ENCODE data around the gene RDM1. TPM values are rescaled to one million over a fixed set of nuclear protein-coding genes. Genes with fewer than 3 reads are reported as not detected.
"Not testable (repeated sequence)": the region's sequence is repeated elsewhere in the genome, so short reads cannot be mapped to it uniquely, and the experiment has no call there.

Gene RDM1
- polyA plus RNA-seq, 3 donors: not detected

GRCh38 chr17:35938492-35938891 lies 7.9 kb upstream of the RDM1 start:
- WGBS, 3 donors: 91 to 95% (median 91%) methylated on average over 3 of the region's 3 CpGs
- H3K27ac ChIP-seq (ENCODE audit: low read depth, low read length): not testable (repeated sequence)

- no peak overlapping the region for H3K27ac ChIP-seq (ENCODE audit: low read depth, low read length)
- 89 to 95% (median 92%) methylated on average over 5 of the region's 5 CpGs for WGBS, 3 donors
These were observed 5.5 kb upstream of the RDM1 start for GRCh38 chr17:35936063-35936462.

GRCh38 chr17:35934760-35935159 lies 4.2 kb upstream of the RDM1 start:
- WGBS, 3 donors: 75 to 88% (median 75%) methylated on average over 10 of the region's 10 CpGs
- H3K27ac ChIP-seq (ENCODE audit: low read depth, low read length): no peak overlapping the region

- H3K27ac ChIP-seq (ENCODE audit: low read depth, low read length): no peak overlapping the region
These were observed 2.0 kb upstream of the RDM1 start for GRCh38 chr17:35932586-35932985.

GRCh38 chr17:35931794-35932425 lies 1.3 kb upstream of the RDM1 start:
- 62 to 73% (median 66%) methylated on average over 6 of the region's 6 CpGs for WGBS, 3 donors
- no peak overlapping the region for H3K27ac ChIP-seq (ENCODE audit: low read depth, low read length)

- no peak overlapping the region for H3K27ac ChIP-seq (ENCODE audit: low read depth, low read length)
These were observed 2.9 kb downstream of the RDM1 start for GRCh38 chr17:35927714-35928113.

GRCh38 chr17:35923609-35924114 lies 6.9 kb downstream of the RDM1 start:
- WGBS, 3 donors: 94 to 100% (median 97%) methylated on average over 6 of the region's 6 CpGs
- H3K27ac ChIP-seq (ENCODE audit: low read depth, low read length): no peak overlapping the region

GRCh38 chr17:35920229-35920628 lies 10.3 kb downstream of the RDM1 start:
- WGBS, 3 donors: 94 to 98% (median 96%) methylated on average over 1 of the region's 1 CpG
- no peak overlapping the region for H3K27ac ChIP-seq (ENCODE audit: low read depth, low read length)

GRCh38 chr17:35918665-35919064 lies 11.9 kb downstream of the RDM1 start:
- 40 to 80% (median 48%) methylated on average over 3 of the region's 3 CpGs for WGBS, 3 donors

GRCh38 chr17:35917519-35918213 lies 12.9 kb downstream of the RDM1 start:
- 94 to 97% (median 95%) methylated on average over 29 of the region's 29 CpGs for WGBS, 3 donors

More at GRCh38 chr17:35918665-35919064, 11.9 kb downstream of the RDM1 start:
- no peak overlapping the region for H3K27ac ChIP-seq (ENCODE audit: low read depth, low read length)

GRCh38 chr17:35915153-35915964 lies 15.2 kb downstream of the RDM1 start:
- WGBS, 3 donors: 74 to 89% (median 83%) methylated on average over 3 of the region's 3 CpGs
- H3K27ac ChIP-seq (ENCODE audit: low read depth, low read length): no peak overlapping the region

More at GRCh38 chr17:35917519-35918213, 12.9 kb downstream of the RDM1 start:
- no peak overlapping the region for H3K27ac ChIP-seq (ENCODE audit: low read depth, low read length)

- 91 to 94% (median 94%) methylated on average over 1 of the region's 1 CpG for WGBS, 3 donors
- no peak overlapping the region for H3K27ac ChIP-seq (ENCODE audit: low read depth, low read length)
These were observed 16.2 kb downstream of the RDM1 start for GRCh38 chr17:35914354-35914753.

GRCh38 chr17:35913609-35914008 lies 17.0 kb downstream of the RDM1 start:
- no peak overlapping the region for H3K27ac ChIP-seq (ENCODE audit: low read depth, low read length)
- 81 to 88% (median 82%) methylated on average over 4 of the region's 4 CpGs for WGBS, 3 donors

- WGBS, 3 donors: 76 to 93% (median 89%) methylated on average over 2 of the region's 2 CpGs
These were observed 17.6 kb downstream of the RDM1 start for GRCh38 chr17:35912942-35913341.

GRCh38 chr17:35912339-35912912 lies 18.1 kb downstream of the RDM1 start:
- no peak overlapping the region for H3K27ac ChIP-seq (ENCODE audit: low read depth, low read length)
- WGBS, 3 donors: 94 to 99% (median 97%) methylated on average over 3 of the region's 3 CpGs

More at GRCh38 chr17:35912942-35913341, 17.6 kb downstream of the RDM1 start:
- no peak overlapping the region for H3K27ac ChIP-seq (ENCODE audit: low read depth, low read length)

GRCh38 chr17:35909408-35909807 lies 21.2 kb downstream of the RDM1 start:
- H3K27ac ChIP-seq (ENCODE audit: low read depth, low read length): no peak overlapping the region
- WGBS, 3 donors: 71 to 87% (median 84%) methylated on average over 3 of the region's 3 CpGs

- no peak overlapping the region for H3K27ac ChIP-seq (ENCODE audit: low read depth, low read length)
- 61 to 72% (median 70%) methylated on average over 5 of the region's 5 CpGs for WGBS, 3 donors
These were observed 22.9 kb downstream of the RDM1 start for GRCh38 chr17:35907691-35908090.

- H3K27ac ChIP-seq (ENCODE audit: low read depth, low read length): no peak overlapping the region
- 53 to 76% (median 70%) methylated on average over 3 of the region's 3 CpGs for WGBS, 3 donors
These were observed 23.5 kb downstream of the RDM1 start for GRCh38 chr17:35906926-35907637.

All from adipose tissue (tissue), 3 donors.